ENCODE data around the gene RECQL. TPM values are rescaled to one million over a fixed set of nuclear protein-coding genes. Genes with fewer than 3 reads are reported as not detected.

Gene RECQL
- total and polyA plus RNA-seq, 2 of the 4 experiments (the other 2 are of a cell fraction): 29.4 to 67.0 TPM

- dilution Hi-C loops (cut with HindIII; ENCODE audit: low sequenced_read_pairs, unreplicated experiment): no loop called here
- no peak for ATAC-seq (ENCODE audit: low read depth)
Observed at GRCh38 chr12:21518451-21518850, 17.0 kb upstream of the RECQL start.

More at GRCh38 chr12:21518451-21518850, 17.0 kb upstream of the RECQL start:
- ChIA-PET CTCF (no interaction called here), POLR2A (ENCODE audit: unreplicated experiment) (interaction anchor here (0.6 kb wide), 1 partner anchor 180 kb away, joined by 3 read pairs; no protein-coding TSS in a partner anchor)
- no peak overlapping the region for H2BK20ac ChIP-seq (ENCODE audit: low read depth, low read length)
- BruUV-seq (replicated peaks): no TSS peak
- H2AFZ ChIP-seq (replicated peaks; ENCODE audit: low read length, poor library complexity): no peak overlapping the region
- no peak overlapping the region for H3K14ac ChIP-seq (replicated peaks; ENCODE audit: low read depth, low read length)
- no peak for DNase-seq
- no peak for TF ChIP-seq NFE2L2 (IDR thresholded peaks at IDR 0.05; ENCODE audit: low read depth, low read length)
- no peak for TF ChIP-seq CEBPB (IDR thresholded peaks at IDR 0.05; ENCODE audit: low read depth, low read length)
- TF ChIP-seq RFX5 (IDR thresholded peaks at IDR 0.05; ENCODE audit: low read depth, low read length): no peak
- no peak for TF ChIP-seq CTCF (conservative IDR thresholded peaks at IDR 0.05; ENCODE audit: low read depth, low read length)
- no peak for TF ChIP-seq MAFK (IDR thresholded peaks at IDR 0.05; ENCODE audit: low read depth, low read length)
- TF ChIP-seq RAD21 (IDR thresholded peaks at IDR 0.05; ENCODE audit: low read length): no peak
- TF ChIP-seq SMC3 (IDR thresholded peaks at IDR 0.05; ENCODE audit: low read depth, low read length): no peak
- TF ChIP-seq BHLHE40 (IDR thresholded peaks at IDR 0.05; ENCODE audit: low read depth, low read length): no peak
- TF ChIP-seq MAZ (IDR thresholded peaks at IDR 0.05; ENCODE audit: borderline replicate concordance, low read depth, low read length): no peak
- TF ChIP-seq CHD1 (IDR thresholded peaks at IDR 0.05; ENCODE audit: low read depth, low read length): no peak
- TF ChIP-seq USF2 (IDR thresholded peaks at IDR 0.05; ENCODE audit: low read depth, low read length): no peak
- no peak for TF ChIP-seq ELK1 (IDR thresholded peaks at IDR 0.05; ENCODE audit: borderline replicate concordance, low read depth, low read length)
- TF ChIP-seq MXI1 (IDR thresholded peaks at IDR 0.05; ENCODE audit: borderline replicate concordance, low read depth, low read length): no peak
- no peak for TF ChIP-seq RCOR1 (IDR thresholded peaks at IDR 0.05; ENCODE audit: insufficient replicate concordance, low read length)
- no peak for TF ChIP-seq POLR2A (IDR thresholded peaks at IDR 0.05; ENCODE audit: low read depth, low read length)
- TF ChIP-seq FOS (IDR thresholded peaks at IDR 0.05; ENCODE audit: low read depth, low read length): no peak
- no peak overlapping the region for H4K8ac ChIP-seq (ENCODE audit: low read depth in 2 of 2, low read length in 2 of 2)
- H4K5ac ChIP-seq (ENCODE audit: low read depth, low read length): no peak overlapping the region
- no peak overlapping the region for H2AK5ac ChIP-seq (ENCODE audit: low read depth, low read length)
- H3K9ac ChIP-seq (ENCODE audit: low read depth, low read length): no peak overlapping the region
- no CpG with 5 or more reads among the region's 3 CpGs for WGBS, 2 experiments (ENCODE audit: extremely low coverage in 2 of 2, insufficient read length in 1 of 2)
- H4K91ac ChIP-seq (ENCODE audit: insufficient read depth, low read depth, low read length): no peak overlapping the region
- H3K9me1 ChIP-seq (ENCODE audit: insufficient read depth, low read length): no peaks in the 10 kb centered on the region
- no peak overlapping the region for H3K4ac ChIP-seq (ENCODE audit: low read depth, low read length)
- no peak overlapping the region for H2BK15ac ChIP-seq (ENCODE audit: low read depth, low read length)
- H3K4me1 ChIP-seq (ENCODE audit: control insufficient read depth, insufficient read depth, low read length): no peaks in the 10 kb centered on the region
- no peak overlapping the region for H2AK9ac ChIP-seq (replicated peaks; ENCODE audit: low read depth, low read length, poor library complexity)
- in situ Hi-C loops (cut with MboI; ENCODE audit: low sequenced_read_pairs): no loop called here
- no peak overlapping the region for H3K23ac ChIP-seq (ENCODE audit: low read depth, low read length)
- peaks cover 0 to 4% of the 10 kb centered on the region in 2 experiments for H3K79me1 ChIP-seq (ENCODE audit: low read depth in 1 of 2, low read length in 2 of 2)
- H2BK120ac ChIP-seq (ENCODE audit: low read depth, low read length): no peak overlapping the region
- H3K36me3 ChIP-seq (ENCODE audit: control insufficient read depth, insufficient read depth, low read length): 0 out of 2 replicates have a peak, but pooled peaks cover 4% of the 10 kb centered on the region
- no peaks in the 10 kb centered on the region for H4K20me1 ChIP-seq (ENCODE audit: insufficient read depth, low read length)
- H2BK5ac ChIP-seq (ENCODE audit: low read depth, low read length, poor library complexity, severe bottlenecking): no peak overlapping the region
- no peak overlapping the region for H3K4me2 ChIP-seq (ENCODE audit: low read depth, low read length)
- H3K4me3 ChIP-seq (ENCODE audit: insufficient read depth, low read depth, low read length): no peak overlapping the region
- no peak overlapping the region for H3K27ac ChIP-seq (ENCODE audit: insufficient read depth, low read length)
- H3K27me3 ChIP-seq (ENCODE audit: control insufficient read depth, insufficient read depth, low read length): no peaks in the 10 kb centered on the region
- no peaks in the 10 kb centered on the region for H3K9me3 ChIP-seq (ENCODE audit: control insufficient read depth, insufficient read depth, low read length)
- no peak overlapping the region for H3K56ac ChIP-seq (ENCODE audit: extremely low read depth, insufficient read depth, low read length)
- intact Hi-C loops (cut with micrococcal nuclease): no loop called here
- H3K18ac ChIP-seq (ENCODE audit: low read depth, low read length): no peak overlapping the region
